AG10803 (cell line): ENCODE measurements around the gene DAPK1.

Source experiments
- DNase-seq: peaks from one replicate; pipeline ENCODE4 v3.0.0; 2010; ENCODE audit warnings: low read depth
- H3K4me3 ChIP-seq: 2 replicates; pipeline ENCODE4 v1.5.1; 2011; ENCODE audit warnings: mild to moderate bottlenecking, low read length, control low read depth
- CTCF ChIP-seq: conservative IDR thresholded peaks from 2 replicates; pipeline ENCODE4 v1.5.1; 2011; ENCODE audit warnings: mild to moderate bottlenecking, low read length, control low read depth, inconsistent platforms

DAPK1 gene

GRCh38 chr9:87597710-87598443, 100.2 kb downstream of the DAPK1 start:
- no peak overlapping the region for H3K4me3 ChIP-seq
- TF ChIP-seq CTCF: no peak
- no peak for DNase-seq

GRCh38 chr9:87599901-87600610, 102.4 kb downstream of the DAPK1 start:
- peak; percentile 48 for DNase-seq
- no peak overlapping the region for H3K4me3 ChIP-seq
- no peak for TF ChIP-seq CTCF

- no peak overlapping the region for H3K4me3 ChIP-seq
- no peak for TF ChIP-seq CTCF
- DNase-seq: no peak
Observed at GRCh38 chr9:87601176-87601575, 103.5 kb downstream of the DAPK1 start.

GRCh38 chr9:87601595-87601994, 103.9 kb downstream of the DAPK1 start:
- DNase-seq: no peak
- no peak for TF ChIP-seq CTCF
- H3K4me3 ChIP-seq: no peak overlapping the region

- TF ChIP-seq CTCF: no peak
- no peak overlapping the region for H3K4me3 ChIP-seq
- DNase-seq: no peak
Observed at GRCh38 chr9:87602933-87603643, 105.4 kb downstream of the DAPK1 start.

GRCh38 chr9:87603854-87604490, 106.3 kb downstream of the DAPK1 start:
- no peak overlapping the region for H3K4me3 ChIP-seq
- no peak for TF ChIP-seq CTCF
- no peak for DNase-seq
